PC-3 (cell line): ENCODE results near the gene ZNF143. TPM values are rescaled to one million over a fixed set of nuclear protein-coding genes. Genes with fewer than 3 reads are reported as not detected.

Experiments used
- ATAC-seq: fragments of 200-7000 bp; cut with Tn5 transposase; 2 replicates; pipeline ENCODE4 v1.9.1; 2020; ENCODE audit warnings: mild to moderate bottlenecking, moderate library complexity
- BruUV-seq: library from RNA; stranded (reverse); fragments of 400-500 nt; replicated peaks from 2 replicates; lab custom pipeline; 2021; lab: Mats Ljungman, UMichigan
- CTCF ChIA-PET: fragments of 300-600 bp; sonication (Branson Sonifier 250); formaldehyde crosslinking; loops from one replicate; lab custom pipeline; 2022; ENCODE audit warnings: antibody characterized with exemption; lab: Charles Lee
- POLR2A ChIA-PET: fragments of 300-600 bp; sonication (Branson Sonifier 250); formaldehyde crosslinking; loops from one replicate; lab custom pipeline; 2022; ENCODE audit warnings: antibody characterized with exemption; ENCODE audit not compliant: unreplicated experiment; lab: Charles Lee
- DNase-seq: peaks from one replicate; pipeline ENCODE4 v3.0.0-alpha.2; 2015
- H2AFZ ChIP-seq: fragments of 300-600 bp; sonication (generic); 2 replicates; pipeline ENCODE4 v1.6.0; 2016; ENCODE audit warnings: antibody characterized with exemption, low read length
- H3F3A ChIP-seq: fragments of 300-600 bp; sonication (generic); one replicate; pipeline ENCODE4 v1.6.0; 2017; ENCODE audit warnings: antibody characterized with exemption, low read length, control low read depth, mild to moderate bottlenecking; ENCODE audit not compliant: unreplicated experiment
- H3K27ac ChIP-seq: fragments of 300-600 bp; sonication (generic); 2 replicates; pipeline ENCODE4 v1.5.1; 2016; ENCODE audit warnings: mild to moderate bottlenecking, low read length
- H3K27me3 ChIP-seq: fragments of 300-600 bp; sonication (generic); 2 replicates; pipeline ENCODE4 v1.6.1; 2016; ENCODE audit warnings: low read length, mixed read lengths
- H3K36me3 ChIP-seq: fragments of 300-600 bp; sonication (generic); 2 replicates; pipeline ENCODE4 v1.6.1; 2016; ENCODE audit warnings: low read depth, mixed run types, low read length, mixed read lengths
- H3K4me1 ChIP-seq: fragments of 300-600 bp; sonication (generic); 2 replicates; pipeline ENCODE4 v1.5.1; 2016; ENCODE audit warnings: low read length; ENCODE audit not compliant: insufficient read depth
- H3K4me2 ChIP-seq: fragments of 300-600 bp; sonication (generic); 2 replicates; pipeline ENCODE4 v1.6.0; 2016; ENCODE audit warnings: low read length
- H3K4me3 ChIP-seq: fragments of 300-600 bp; sonication (generic); 2 replicates; pipeline ENCODE4 v1.5.1; 2016; ENCODE audit warnings: mild to moderate bottlenecking, low read length, mixed read lengths
- H3K79me2 ChIP-seq: fragments of 300-600 bp; sonication (generic); 2 replicates; pipeline ENCODE4 v1.6.1; 2017; ENCODE audit warnings: low read length, mixed read lengths
- H3K9ac ChIP-seq: fragments of 300-600 bp; sonication (generic); 2 replicates; pipeline ENCODE4 v1.6.0; 2016; ENCODE audit warnings: mild to moderate bottlenecking, low read length
- H3K9me2 ChIP-seq: fragments of 300-600 bp; sonication (generic); replicated peaks from 2 replicates; pipeline ENCODE4 v1.6.1; 2016; ENCODE audit warnings: mixed run types, low read length, mixed read lengths
- H3K9me3 ChIP-seq: fragments of 300-600 bp; sonication (generic); 2 replicates; pipeline ENCODE4 v1.6.1; 2016; ENCODE audit warnings: low read length, mixed read lengths
- H4K20me1 ChIP-seq: fragments of 300-600 bp; sonication (generic); 2 replicates; pipeline ENCODE4 v1.6.1; 2016; ENCODE audit warnings: low read length, mixed read lengths
- CTCF ChIP-seq: fragments of 300-600 bp; sonication (generic); conservative IDR thresholded peaks from 2 replicates; pipeline ENCODE4 v1.5.1; 2017; ENCODE audit warnings: antibody characterized with exemption, low read depth, mild to moderate bottlenecking, low read length
- EZH2 ChIP-seq: fragments of 300-600 bp; sonication (generic); IDR thresholded peaks from one replicate; pipeline ENCODE4 v1.6.1; 2017; ENCODE audit warnings: antibody characterized with exemption, mild to moderate bottlenecking, low read length; ENCODE audit not compliant: unreplicated experiment
- EZH2phosphoT487 ChIP-seq: fragments of 300-600 bp; sonication (generic); IDR thresholded peaks from 2 replicates; pipeline ENCODE4 v1.6.1; 2018; ENCODE audit warnings: mild to moderate bottlenecking, antibody characterized with exemption, low read length, borderline replicate concordance
- intact Hi-C: fragments of 100-400 bp; cut with micrococcal nuclease; formaldehyde crosslinking; loops from 2 replicates; pipeline ENCODE4 v1.9.0; 2023
- total RNA-seq: library from RNA; depleted of rRNA; stranded (reverse); fragments of >200 nt; gene quantifications from 2 replicates; pipeline ENCODE4 v1.2.3, GENCODE V29; 2014

Gene ZNF143
- total RNA-seq, 1 experiment from 2014 or later, result 33.9 TPM

- DNase-seq (no peak), ATAC-seq (no peak)
- no peaks in the 10 kb centered on the region for H3F3A ChIP-seq
- no peaks in the 10 kb centered on the region for H3K9me2 ChIP-seq
- TF ChIP-seq CTCF, result no peak
- TF ChIP-seq EZH2phosphoT487, result no peak
- no peak for TF ChIP-seq EZH2
- intact Hi-C loops, result no loop called here
- no peaks in the 10 kb centered on the region for H4K20me1 ChIP-seq
- no peaks in the 10 kb centered on the region for H3K27me3 ChIP-seq
- H3K27ac ChIP-seq, result no peak overlapping the region
- no peaks in the 10 kb centered on the region for H3K9me3 ChIP-seq
- no peak overlapping the region for H3K4me2 ChIP-seq
- H3K79me2 ChIP-seq, result no peaks in the 10 kb centered on the region
- H3K4me3 ChIP-seq, result no peak overlapping the region
- no peak overlapping the region for H2AFZ ChIP-seq
- ChIA-PET CTCF (interaction anchor here (0.7 kb wide), 1 partner anchor 12 kb away, joined by 3 read pairs; no protein-coding TSS in a partner anchor), POLR2A (no interaction called here)
- no peak overlapping the region for H3K9ac ChIP-seq
- 0 out of 2 replicates have a peak, but pooled peaks cover 3% of the 10 kb centered on the region for H3K4me1 ChIP-seq
- H3K36me3 ChIP-seq, result peaks cover 8% of the 10 kb centered on the region; the same call in 1 of the 2 replicates
- BruUV-seq, result no TSS peak
These were observed 33.5 kb downstream of the ZNF143 start for GRCh38 chr11:9494316-9494715.

DNA sequence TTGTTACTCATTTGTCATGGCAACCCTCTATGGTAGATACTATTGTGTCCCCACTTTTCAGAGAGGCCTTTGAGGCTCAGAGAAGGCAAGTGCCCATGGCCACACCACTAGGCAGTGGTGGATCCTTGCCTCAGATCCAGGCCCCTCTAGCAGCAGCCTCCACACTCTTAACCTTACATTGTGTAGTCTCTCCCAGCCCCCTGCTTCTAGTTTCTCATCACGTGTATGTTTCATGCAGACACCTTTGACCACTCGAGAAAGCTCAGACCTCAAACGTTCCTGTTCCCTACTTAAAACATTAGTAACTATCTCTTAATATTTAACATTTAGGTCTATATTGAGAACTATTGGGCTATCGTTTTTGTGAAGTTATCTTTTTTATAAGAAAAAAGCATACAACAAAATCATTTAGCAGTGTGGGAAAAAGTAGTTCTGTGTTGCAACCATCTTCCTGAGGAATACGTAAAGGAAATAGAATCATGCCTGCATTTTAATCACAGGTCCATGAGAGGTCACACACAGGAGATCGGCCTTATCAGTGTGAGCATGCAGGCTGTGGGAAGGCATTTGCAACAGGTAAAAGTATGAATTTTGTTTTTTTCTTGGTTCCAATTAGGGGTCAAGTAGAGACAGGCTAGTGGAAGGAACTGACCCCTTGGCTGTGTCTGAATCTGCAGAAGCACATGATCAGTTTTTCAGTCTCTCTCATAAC is 35.1 kb downstream of the ZNF143 start:
- no peaks in the 10 kb centered on the region for H3K79me2 ChIP-seq
- CTCF ChIA-PET, result no interaction called here
- BruUV-seq, result no TSS peak

More for the DNA sequence above, 35.1 kb downstream of the ZNF143 start:
- no peaks in the 10 kb centered on the region for H3F3A ChIP-seq
- H3K9me3 ChIP-seq, result no peaks in the 10 kb centered on the region
- no peak for ATAC-seq
- H3K27me3 ChIP-seq, result no peaks in the 10 kb centered on the region
- no peak overlapping the region for H3K27ac ChIP-seq
- no peaks in the 10 kb centered on the region for H3K4me1 ChIP-seq
- POLR2A ChIA-PET, result no interaction called here
- H3K9me2 ChIP-seq, result no peaks in the 10 kb centered on the region
- no peak for DNase-seq
- H3K4me2 ChIP-seq, result no peak overlapping the region
- no peak overlapping the region for H3K9ac ChIP-seq
- no peaks in the 10 kb centered on the region for H4K20me1 ChIP-seq
- no peak overlapping the region for H2AFZ ChIP-seq
- TF ChIP-seq EZH2 (no peak), CTCF (no peak), EZH2phosphoT487 (no peak)
- H3K4me3 ChIP-seq, result no peak overlapping the region
- peaks cover 8% of the 10 kb centered on the region; the same call in 1 of the 2 replicates for H3K36me3 ChIP-seq
- intact Hi-C loops, result no loop called here
